Stomach (tissue), 9 donors: ENCODE measurements around the gene PYGO2. TPM values are rescaled to one million over a fixed set of nuclear protein-coding genes. Genes with fewer than 3 reads are reported as not detected.

ENCODE experiments used
- DNase-seq, 2 donors: peaks; one replicate each; pipeline versions ENCODE4 v3.0.0 to v3.0.0-alpha.2; 2013 to 2019
- H3K27ac ChIP-seq, 5 donors: fragments of 200-600 bp in 4 of 5; sonication (generic) in 4 of 5; one replicate each; pipeline ENCODE4 v1.5.1; 2013 to 2019; ENCODE audit warnings: mild to moderate bottlenecking in 1 of 5, moderate library complexity in 1 of 5
- H3K27me3 ChIP-seq, 3 donors: fragments of 200-600 bp; sonication (generic); one replicate each; pipeline ENCODE4 v1.5.1; 2017 to 2019; ENCODE audit warnings: mixed run types in 1 of 3
- H3K36me3 ChIP-seq, 4 donors: fragments of 200-600 bp; sonication (generic); 1 replicate in 3 of 4; 2 replicates in 1 of 4; pipeline ENCODE4 v1.5.1; 2016 to 2019
- H3K4me1 ChIP-seq, 4 donors: fragments of 200-600 bp; sonication (generic); one replicate each; pipeline ENCODE4 v1.5.1; 2016 to 2019
- H3K4me3 ChIP-seq, 4 donors: fragments of 200-600 bp; sonication (generic) in 3 of 4; one replicate each; pipeline ENCODE4 v1.5.1; 2016 to 2019; ENCODE audit warnings: mild to moderate bottlenecking in 1 of 4
- H3K9me3 ChIP-seq, 4 donors: fragments of 200-600 bp; sonication (generic); one replicate each; pipeline ENCODE4 v1.5.1; 2016 to 2019
- EP300 ChIP-seq: sonication (generic); formaldehyde crosslinking; IDR thresholded peaks from one replicate; pipeline ENCODE4 v1.6.1; 2017; ENCODE audit warnings: antibody characterized with exemption
- POLR2A ChIP-seq, 4 donors: fragments of 450-650 bp; IDR thresholded peaks; one replicate each; pipeline ENCODE4 v1.6.1; 2016; ENCODE audit warnings: antibody characterized with exemption in 4 of 4, control low read depth in 2 of 4, mild to moderate bottlenecking in 1 of 4, moderate library complexity in 1 of 4
- POLR2AphosphoS5 ChIP-seq, 3 donors: sonication (generic); formaldehyde crosslinking; IDR thresholded peaks; one replicate each; pipeline ENCODE4 v1.6.1; 2016; ENCODE audit warnings: antibody characterized with exemption in 3 of 3
- WGBS, 5 donors: extraction: QIAGEN DNeasy Blood & Tissue Kit in 3 of 5; methylation state at CpG; one replicate each; pipeline versions ENCODE4 v1.1.5 to v1.1.7; 2013 to 2018; 5-methylcytosine and 5-hydroxymethylcytosine counted together
- intact Hi-C: fragments of 100-400 bp; cut with DNase I; formaldehyde crosslinking; loops from one replicate; pipeline ENCODE4 v1.15.1; 2023; ENCODE audit warnings: low total_unique reads
- polyA plus RNA-seq, 3 donors: library from polyadenylated mRNA; stranded (reverse); fragments of 200-250 nt; gene quantifications; one replicate each; pipeline ENCODE4 v1.2.3, GENCODE V29; 2013
- total RNA-seq, 5 donors: library from RNA; depleted of rRNA; stranded (reverse); fragments of >200 nt; gene quantifications; one replicate each; pipeline versions ENCODE4 v1.1.0 to v1.2.3, GENCODE V29; 2014 to 2016
- TF ChIP-seq, protein P1 (sequence below), 7 experiments: fragments of 450-650 bp in 4 of 7; fragments of 200-600 bp in 3 of 7; sonication (generic) in 3 of 7; IDR thresholded peaks; one replicate each; pipeline ENCODE4 v1.5.1; 2016 to 2019; ENCODE audit warnings: antibody characterized with exemption in 7 of 7, control low read depth in 2 of 7, mild to moderate bottlenecking in 1 of 7
- donor health status: healthy with polysubstance abuse.
- donor health status: Bipolar disorder and iron deficiency.
- donor health status: healthy.

PYGO2 gene
- total and polyA plus RNA-seq, 8 donors = 8.1 to 75.3 (median 19.7) TPM

- Histone ChIP-seq H3K27me3 (no peaks in the 10 kb centered on the region), H3K36me3 (peaks cover 3 to 23% (median 16%) of the 10 kb centered on the region in 4 donors), H3K4me3 (peak overlapping the region; percentile 64 to 70 (median 68)), H3K27ac (peak overlapping the region; percentile 96 to 100 (median 99)), H3K9me3 (no peaks in the 10 kb centered on the region), H3K4me1 (peaks cover 53 to 73% (median 59%) of the 10 kb centered on the region in 4 donors)
- 15 to 29% (median 19%) methylated on average over 18 of the region's 18 CpGs for WGBS, 5 donors
- peak; percentile 83 to 90 for DNase-seq
- TF ChIP-seq POLR2AphosphoS5 (IDR thresholded peaks at IDR 0.05) = peak; percentile 44 to 90 (median 88)
- TF ChIP-seq EP300 = peak; percentile 67
- TF ChIP-seq, protein P1, sequence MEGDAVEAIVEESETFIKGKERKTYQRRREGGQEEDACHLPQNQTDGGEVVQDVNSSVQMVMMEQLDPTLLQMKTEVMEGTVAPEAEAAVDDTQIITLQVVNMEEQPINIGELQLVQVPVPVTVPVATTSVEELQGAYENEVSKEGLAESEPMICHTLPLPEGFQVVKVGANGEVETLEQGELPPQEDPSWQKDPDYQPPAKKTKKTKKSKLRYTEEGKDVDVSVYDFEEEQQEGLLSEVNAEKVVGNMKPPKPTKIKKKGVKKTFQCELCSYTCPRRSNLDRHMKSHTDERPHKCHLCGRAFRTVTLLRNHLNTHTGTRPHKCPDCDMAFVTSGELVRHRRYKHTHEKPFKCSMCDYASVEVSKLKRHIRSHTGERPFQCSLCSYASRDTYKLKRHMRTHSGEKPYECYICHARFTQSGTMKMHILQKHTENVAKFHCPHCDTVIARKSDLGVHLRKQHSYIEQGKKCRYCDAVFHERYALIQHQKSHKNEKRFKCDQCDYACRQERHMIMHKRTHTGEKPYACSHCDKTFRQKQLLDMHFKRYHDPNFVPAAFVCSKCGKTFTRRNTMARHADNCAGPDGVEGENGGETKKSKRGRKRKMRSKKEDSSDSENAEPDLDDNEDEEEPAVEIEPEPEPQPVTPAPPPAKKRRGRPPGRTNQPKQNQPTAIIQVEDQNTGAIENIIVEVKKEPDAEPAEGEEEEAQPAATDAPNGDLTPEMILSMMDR (IDR thresholded peaks at IDR 0.05) = no peak
- intact Hi-C loops = no loop called here
Measured at GRCh38 chr1:154972517-154973343, 11.1 kb upstream of the PYGO2 start.

GRCh38 chr1:154972213-154972516 is 10.6 kb upstream of the PYGO2 start:
- peaks cover 53 to 79% (median 65%) of the 10 kb centered on the region in 4 donors for H3K4me1 ChIP-seq
- 51 to 59% (median 51%) methylated on average over 3 of the region's 3 CpGs for WGBS, 5 donors

GRCh38 chr1:154971341-154971998 is 9.9 kb upstream of the PYGO2 start:
- Histone ChIP-seq H3K27ac (peak overlapping the region; percentile 82 to 100 (median 99)), H3K9me3 (no peaks in the 10 kb centered on the region), H3K36me3 (peaks cover 15 to 35% (median 29%) of the 10 kb centered on the region in 4 donors), H3K27me3 (no peaks in the 10 kb centered on the region), H3K4me1 (peaks cover 49 to 83% (median 68%) of the 10 kb centered on the region in 4 donors), H3K4me3 (peak overlapping the region; percentile 42 to 64 (median 43))
- intact Hi-C loops = no loop called here
- WGBS, 5 donors = 24 to 40% (median 30%) methylated on average over 10 of the region's 10 CpGs
- TF ChIP-seq POLR2AphosphoS5 (IDR thresholded peaks at IDR 0.05) (peak in 1 of 3 donors; percentile 9), POLR2A (IDR thresholded peaks at IDR 0.05) (no peak)
- DNase-seq = peak; percentile 8 to 50

More at GRCh38 chr1:154972213-154972516, 10.6 kb upstream of the PYGO2 start:
- Histone ChIP-seq H3K27me3 (no peaks in the 10 kb centered on the region), H3K9me3 (no peaks in the 10 kb centered on the region), H3K4me3 (peak overlapping the region in 3 of 4 donors; percentile 7 to 70 (median 64)), H3K36me3 (peaks cover 9 to 28% (median 22%) of the 10 kb centered on the region in 4 donors), H3K27ac (peak overlapping the region; percentile 96 to 100 (median 99))
- no peak for DNase-seq
- TF ChIP-seq POLR2AphosphoS5 (IDR thresholded peaks at IDR 0.05) (no peak), EP300 (no peak)
- TF ChIP-seq, protein P1 (IDR thresholded peaks at IDR 0.05) = no peak
- intact Hi-C loops = no loop called here

GRCh38 chr1:154970631-154971340 is 9.2 kb upstream of the PYGO2 start, which contains the start of gene SHC1:
SHC1 (minus strand) TSS chr1:154970747; CDS start chr1:154970526, 221 bp downstream.
- H3K36me3 ChIP-seq = peaks cover 22 to 42% (median 35%) of the 10 kb centered on the region in 4 donors
- H3K9me3 ChIP-seq = no peaks in the 10 kb centered on the region
- TF ChIP-seq POLR2A (IDR thresholded peaks at IDR 0.05) = peak in 1 of 4 donors; percentile 12
- TF ChIP-seq, protein P1 (IDR thresholded peaks at IDR 0.05) = no peak
- TF ChIP-seq EP300 = no peak
- peak; percentile 86 to 90 (median 89) for TF ChIP-seq POLR2AphosphoS5 (IDR thresholded peaks at IDR 0.05)
- 19 to 34% (median 28%) methylated on average over 9 to 15 of the region's 15 CpGs for WGBS, 5 donors
- peak; percentile 83 to 96 for DNase-seq
- intact Hi-C loops = no loop called here
- H3K4me3 ChIP-seq = peak within 1 kb of the TSS; percentile 42 to 64 (median 43)
- peak within 1 kb of the TSS; percentile 82 to 100 (median 99) for H3K27ac ChIP-seq
- H3K4me1 ChIP-seq = peaks cover 43 to 77% (median 64%) of the 10 kb centered on the region in 4 donors
- H3K27me3 ChIP-seq = no peaks in the 10 kb centered on the region
